GM23338 (cell line): ENCODE results near the gene TPM1. TPM values are rescaled to one million over a fixed set of nuclear protein-coding genes. Genes with fewer than 3 reads are reported as not detected.
A peak's percentile ranks its signal among the peaks of the same experiment; 100 is the strongest.

ENCODE experiments used
- ATAC-seq: fragments of 200-7000 bp; cut with Tn5 transposase; 3 replicates; pipeline ENCODE4 v1.9.1; 2020
- DNase-seq: peaks from one replicate; pipeline ENCODE4 v3.0.0-alpha.2; 2015; ENCODE audit warnings: low spot score
- H2AFZ ChIP-seq: fragments of 200-600 bp; sonication (generic); 2 replicates; pipeline ENCODE4 v1.8.0; 2016; ENCODE audit warnings: antibody characterized with exemption, mild to moderate bottlenecking, moderate library complexity
- H3F3A ChIP-seq: fragments of 200-600 bp; sonication (generic); replicated peaks from 2 replicates; pipeline ENCODE4 v1.8.0; 2017; ENCODE audit warnings: antibody characterized with exemption, mixed run types, low read depth
- H3K27ac ChIP-seq: fragments of 200-600 bp; sonication (generic); 2 replicates; pipeline ENCODE4 v1.6.1; 2016; ENCODE audit warnings: low read depth
- H3K27me3 ChIP-seq: fragments of 200-600 bp; sonication (generic); 2 replicates; pipeline ENCODE4 v1.8.0; 2016; ENCODE audit warnings: mild to moderate bottlenecking, mixed run types, moderate library complexity; ENCODE audit not compliant: insufficient read depth
- H3K36me3 ChIP-seq: fragments of 200-600 bp; sonication (generic); 2 replicates; pipeline ENCODE4 v1.8.0; 2016; ENCODE audit warnings: mild to moderate bottlenecking; ENCODE audit not compliant: insufficient read depth
- H3K4me1 ChIP-seq: fragments of 200-600 bp; sonication (generic); 2 replicates; pipeline ENCODE4 v1.8.0; 2016; ENCODE audit warnings: mild to moderate bottlenecking, moderate library complexity; ENCODE audit not compliant: insufficient read depth
- H3K4me2 ChIP-seq: fragments of 200-600 bp; sonication (generic); 2 replicates; pipeline ENCODE4 v1.7.1; 2017; ENCODE audit warnings: mixed run types
- H3K4me3 ChIP-seq: fragments of 200-600 bp; sonication (generic); 2 replicates; pipeline ENCODE4 v1.6.1; 2016; ENCODE audit warnings: mixed run types
- H3K79me2 ChIP-seq: fragments of 200-600 bp; sonication (generic); replicated peaks from 2 replicates; pipeline ENCODE4 v1.8.0; 2017; ENCODE audit warnings: mild to moderate bottlenecking; ENCODE audit not compliant: insufficient read depth
- H3K9me2 ChIP-seq: fragments of 200-600 bp; sonication (generic); 2 replicates; pipeline ENCODE4 v1.8.0; 2017; ENCODE audit not compliant: insufficient read depth
- H4K20me1 ChIP-seq: fragments of 200-600 bp; sonication (generic); replicated peaks from 2 replicates; pipeline ENCODE4 v1.8.0; 2017; ENCODE audit warnings: mild to moderate bottlenecking; ENCODE audit not compliant: insufficient read depth
- H3K27ac Mint-ChIP-seq: 2 replicates; pipeline ENCODE4 v1.8.0; 2020; ENCODE audit warnings: inconsistent platforms, mild to moderate bottlenecking, moderate library complexity, mixed read lengths
- H3K27me3 Mint-ChIP-seq: 3 replicates; pipeline ENCODE4 v1.8.0; 2022; ENCODE audit warnings: low read depth, mild to moderate bottlenecking, moderate library complexity, mixed read lengths, inconsistent platforms; ENCODE audit not compliant: insufficient read depth, poor library complexity
- H3K36me3 Mint-ChIP-seq: 3 replicates; pipeline ENCODE4 v1.8.0; 2021; ENCODE audit warnings: low read depth, mild to moderate bottlenecking, inconsistent platforms, moderate library complexity, mixed read lengths
- H3K4me1 Mint-ChIP-seq: 3 replicates; pipeline ENCODE4 v1.8.0; 2020; ENCODE audit warnings: mild to moderate bottlenecking, inconsistent platforms, mixed read lengths
- H3K4me3 Mint-ChIP-seq: 3 replicates; pipeline ENCODE4 v1.8.0; 2021; ENCODE audit warnings: moderate library complexity, mild to moderate bottlenecking, inconsistent platforms, mixed read lengths
- H3K9me3 Mint-ChIP-seq: 3 replicates; pipeline ENCODE4 v1.8.0; 2020; ENCODE audit warnings: moderate library complexity, mild to moderate bottlenecking, inconsistent platforms, mixed read lengths
- CREB1 ChIP-seq: fragments of 250-450 bp; sonication (Bioruptor Pico); IDR thresholded peaks from 2 replicates; pipeline ENCODE4 v1.5.0; 2020; ENCODE audit warnings: low read depth, mild to moderate bottlenecking, moderate library complexity
- CTCF ChIP-seq, 2 experiments: fragments of 200-600 bp in 1 of 2; sonication (generic) in 1 of 2; conservative IDR thresholded peaks; 2 replicates each; pipeline versions ENCODE4 v1.5.1 to v1.6.1; 2016 to 2017; ENCODE audit warnings: antibody characterized with exemption in 2 of 2, low read depth in 2 of 2, mild to moderate bottlenecking in 2 of 2, moderate library complexity in 1 of 2
- ETS1 ChIP-seq: IDR thresholded peaks from 2 replicates; pipeline ENCODE4 v1.6.1; 2016; ENCODE audit warnings: antibody characterized with exemption
- EZH2 ChIP-seq: fragments of 200-600 bp; sonication (generic); IDR thresholded peaks from one replicate; pipeline ENCODE4 v1.8.0; 2017; ENCODE audit warnings: antibody characterized with exemption, mild to moderate bottlenecking, low read depth; ENCODE audit not compliant: unreplicated experiment
- EZH2phosphoT487 ChIP-seq: fragments of 200-600 bp; sonication (generic); IDR thresholded peaks from one replicate; pipeline ENCODE4 v1.8.1; 2018; ENCODE audit warnings: antibody characterized with exemption; ENCODE audit not compliant: unreplicated experiment
- JUNB ChIP-seq: IDR thresholded peaks from one replicate; pipeline ENCODE4 v1.6.1; 2016; ENCODE audit warnings: antibody characterized with exemption; ENCODE audit not compliant: unreplicated experiment
- NANOG ChIP-seq: IDR thresholded peaks from 2 replicates; pipeline ENCODE4 v1.6.1; 2016; ENCODE audit warnings: antibody characterized with exemption, borderline replicate concordance
- STAT1 ChIP-seq: IDR thresholded peaks from one replicate; pipeline ENCODE4 v1.6.1; 2016; ENCODE audit warnings: antibody characterized with exemption; ENCODE audit not compliant: unreplicated experiment
- ZNF114 ChIP-seq: fragments of 250-450 bp; sonication (Bioruptor Pico); IDR thresholded peaks from 2 replicates; pipeline ENCODE4 v1.5.0; 2020; ENCODE audit warnings: mild to moderate bottlenecking, moderate library complexity
- ZNF331 ChIP-seq: fragments of 250-450 bp; sonication (Bioruptor Pico); IDR thresholded peaks from 2 replicates; pipeline ENCODE4 v1.5.0; 2020; ENCODE audit warnings: low read depth, mild to moderate bottlenecking, moderate library complexity
- ZNF462 ChIP-seq: fragments of 250-450 bp; sonication (Bioruptor Pico); IDR thresholded peaks from 2 replicates; pipeline ENCODE4 v1.5.0; 2020; ENCODE audit warnings: mild to moderate bottlenecking, moderate library complexity
- polyA plus RNA-seq: library from polyadenylated mRNA; unstranded; fragments of >200 nt; fragmentation: Nextera tagmentation; extraction: Ambion mirVana; gene quantifications from 2 replicates; pipeline ENCODE4 v1.2.1, GENCODE V29; 2016
- total RNA-seq: library from RNA; depleted of rRNA; stranded (reverse); fragments of >200 nt; shearing (Covaris generic); gene quantifications from 2 replicates; pipeline ENCODE4 v1.2.3, GENCODE V29; 2014
- TF ChIP-seq, protein P1 (sequence below): IDR thresholded peaks from one replicate; pipeline ENCODE4 v1.6.1; 2018; ENCODE audit warnings: antibody characterized with exemption; ENCODE audit not compliant: unreplicated experiment

TPM1 gene
- total and polyA plus RNA-seq, 2 experiments from 2014 or later = 449 to 913 TPM

- H3K27me3 ChIP-seq = no peaks in the 10 kb centered on the region
- DNase-seq (no peak), ATAC-seq (peak; percentile 33)
- peaks cover 75% of the 10 kb centered on the region for H3K4me1 Mint-ChIP-seq
- no peaks in the 10 kb centered on the region for H3K9me2 ChIP-seq
- peaks cover 16% of the 10 kb centered on the region for H3F3A ChIP-seq
- peak overlapping the region; percentile 96 for H3K27ac ChIP-seq
- H3K9me3 Mint-ChIP-seq = no peaks in the 10 kb centered on the region
- H3K36me3 Mint-ChIP-seq = peaks cover 3% of the 10 kb centered on the region; the same call in 1 of the 3 replicates
- no peak overlapping the region for H2AFZ ChIP-seq
- H3K27ac Mint-ChIP-seq = peak overlapping the region; percentile 89
- peak overlapping the region; percentile 29; the same call in 2 of the 3 replicates for H3K4me3 Mint-ChIP-seq
- H3K4me2 ChIP-seq = peak overlapping the region; percentile 56
- no peaks in the 10 kb centered on the region for H3K79me2 ChIP-seq
- TF ChIP-seq CREB1 (CRISPR knock-in tag) = no peak
- no peak for TF ChIP-seq STAT1
- no peak for TF ChIP-seq ZNF462
- no peak for TF ChIP-seq CTCF (conservative IDR thresholded peaks at IDR 0.05; ENCODE audit: low read depth in 2 of 2)
- TF ChIP-seq, protein P1, sequence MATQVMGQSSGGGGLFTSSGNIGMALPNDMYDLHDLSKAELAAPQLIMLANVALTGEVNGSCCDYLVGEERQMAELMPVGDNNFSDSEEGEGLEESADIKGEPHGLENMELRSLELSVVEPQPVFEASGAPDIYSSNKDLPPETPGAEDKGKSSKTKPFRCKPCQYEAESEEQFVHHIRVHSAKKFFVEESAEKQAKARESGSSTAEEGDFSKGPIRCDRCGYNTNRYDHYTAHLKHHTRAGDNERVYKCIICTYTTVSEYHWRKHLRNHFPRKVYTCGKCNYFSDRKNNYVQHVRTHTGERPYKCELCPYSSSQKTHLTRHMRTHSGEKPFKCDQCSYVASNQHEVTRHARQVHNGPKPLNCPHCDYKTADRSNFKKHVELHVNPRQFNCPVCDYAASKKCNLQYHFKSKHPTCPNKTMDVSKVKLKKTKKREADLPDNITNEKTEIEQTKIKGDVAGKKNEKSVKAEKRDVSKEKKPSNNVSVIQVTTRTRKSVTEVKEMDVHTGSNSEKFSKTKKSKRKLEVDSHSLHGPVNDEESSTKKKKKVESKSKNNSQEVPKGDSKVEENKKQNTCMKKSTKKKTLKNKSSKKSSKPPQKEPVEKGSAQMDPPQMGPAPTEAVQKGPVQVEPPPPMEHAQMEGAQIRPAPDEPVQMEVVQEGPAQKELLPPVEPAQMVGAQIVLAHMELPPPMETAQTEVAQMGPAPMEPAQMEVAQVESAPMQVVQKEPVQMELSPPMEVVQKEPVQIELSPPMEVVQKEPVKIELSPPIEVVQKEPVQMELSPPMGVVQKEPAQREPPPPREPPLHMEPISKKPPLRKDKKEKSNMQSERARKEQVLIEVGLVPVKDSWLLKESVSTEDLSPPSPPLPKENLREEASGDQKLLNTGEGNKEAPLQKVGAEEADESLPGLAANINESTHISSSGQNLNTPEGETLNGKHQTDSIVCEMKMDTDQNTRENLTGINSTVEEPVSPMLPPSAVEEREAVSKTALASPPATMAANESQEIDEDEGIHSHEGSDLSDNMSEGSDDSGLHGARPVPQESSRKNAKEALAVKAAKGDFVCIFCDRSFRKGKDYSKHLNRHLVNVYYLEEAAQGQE = no peak
- no peak for TF ChIP-seq ZNF114
- TF ChIP-seq NANOG = no peak
- TF ChIP-seq EZH2 = no peak
- no peak for TF ChIP-seq JUNB
- TF ChIP-seq ETS1 = no peak
- no peak for TF ChIP-seq ZNF331 (CRISPR knock-in tag)
- TF ChIP-seq EZH2phosphoT487 = no peak
- H3K4me3 ChIP-seq = no peak overlapping the region
- no peaks in the 10 kb centered on the region for H4K20me1 ChIP-seq
- no peaks in the 10 kb centered on the region for H3K36me3 ChIP-seq
- H3K27me3 Mint-ChIP-seq = peaks cover 12% of the 10 kb centered on the region
- H3K4me1 ChIP-seq = peaks cover 62% of the 10 kb centered on the region
These were observed 35.4 kb downstream of the TPM1 start for GRCh38 chr15:63077952-63078351.
